GM19468 (cell line): ENCODE measurements around the gene MAGEB4.
"Not testable (repeated sequence)": the region's sequence is repeated elsewhere in the genome, so short reads cannot be mapped to it uniquely, and the experiment has no call there.

Experiments used
- ATAC-seq: cut with Tn5 transposase; IDR thresholded peaks from one replicate; pipeline ENCODE4 v1.9.1; 2021; ENCODE audit warnings: mild to moderate bottlenecking, moderate library complexity, moderate number of reproducible peaks; ENCODE audit not compliant: unreplicated experiment; ENCODE audit errors: extremely low read depth

The MAGEB4 gene, protein sequence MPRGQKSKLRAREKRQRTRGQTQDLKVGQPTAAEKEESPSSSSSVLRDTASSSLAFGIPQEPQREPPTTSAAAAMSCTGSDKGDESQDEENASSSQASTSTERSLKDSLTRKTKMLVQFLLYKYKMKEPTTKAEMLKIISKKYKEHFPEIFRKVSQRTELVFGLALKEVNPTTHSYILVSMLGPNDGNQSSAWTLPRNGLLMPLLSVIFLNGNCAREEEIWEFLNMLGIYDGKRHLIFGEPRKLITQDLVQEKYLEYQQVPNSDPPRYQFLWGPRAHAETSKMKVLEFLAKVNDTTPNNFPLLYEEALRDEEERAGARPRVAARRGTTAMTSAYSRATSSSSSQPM

GRCh38 chrX:30241724-30242415 is at the start of gene MAGEB4:
Gene MAGEB4, plus strand, starts transcription at chrX:30242000. Its CDS starts 136 bp downstream, at chrX:30242136.
- no peak for ATAC-seq

- not testable (repeated sequence) for ATAC-seq
Observed at GRCh38 chrX:30193910-30194309, 47.9 kb upstream of the MAGEB4 start.

DNA sequence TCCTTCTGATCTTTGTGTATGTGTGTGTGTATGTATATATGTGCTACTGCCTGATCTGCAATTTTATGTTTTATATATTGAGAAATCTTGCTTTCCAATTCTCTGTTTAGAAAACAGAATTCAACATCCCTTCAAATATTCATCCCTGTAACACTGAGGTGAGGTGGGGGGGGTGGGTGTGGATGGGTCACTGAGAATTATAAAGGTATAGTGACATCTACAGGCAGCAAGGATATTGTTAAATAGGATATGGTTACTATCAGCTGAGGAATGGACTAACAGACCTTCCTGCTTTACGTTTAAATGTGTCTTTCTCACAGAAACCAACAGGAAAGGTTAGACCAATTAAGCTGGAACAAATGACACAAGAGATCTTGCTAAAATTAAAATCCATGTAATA is 45.5 kb upstream of the MAGEB4 start:
- ATAC-seq = no peak

GRCh38 chrX:30212172-30212571 is 29.6 kb upstream of the MAGEB4 start:
- no peak for ATAC-seq

GRCh38 chrX:30215357-30215843 is 26.4 kb upstream of the MAGEB4 start, which contains the start of gene MAGEB2:
Gene MAGEB2, plus strand, starts transcription at chrX:30215563. Its CDS starts 3,018 bp downstream, at chrX:30218581.
- no peak for ATAC-seq

DNA sequence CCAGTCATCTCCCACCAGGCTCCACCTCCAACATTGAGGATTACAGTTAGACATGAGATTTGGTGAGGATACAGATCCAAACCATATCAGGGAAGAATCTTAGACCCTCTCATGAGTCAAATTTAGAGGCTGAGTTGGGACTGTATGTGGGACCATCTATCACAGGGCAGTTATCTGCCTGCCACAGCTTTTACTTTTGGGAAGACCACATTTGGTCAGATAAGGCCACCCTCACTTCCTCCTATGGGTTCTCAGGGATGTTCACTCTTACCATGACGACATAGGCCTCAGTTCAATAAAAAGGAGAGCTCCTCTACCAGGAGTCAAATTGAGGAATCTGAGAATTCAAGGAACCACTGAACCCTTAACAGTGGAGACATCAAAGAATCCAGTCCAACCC is 24.3 kb upstream of the MAGEB4 start:
- ATAC-seq = no peak

DNA sequence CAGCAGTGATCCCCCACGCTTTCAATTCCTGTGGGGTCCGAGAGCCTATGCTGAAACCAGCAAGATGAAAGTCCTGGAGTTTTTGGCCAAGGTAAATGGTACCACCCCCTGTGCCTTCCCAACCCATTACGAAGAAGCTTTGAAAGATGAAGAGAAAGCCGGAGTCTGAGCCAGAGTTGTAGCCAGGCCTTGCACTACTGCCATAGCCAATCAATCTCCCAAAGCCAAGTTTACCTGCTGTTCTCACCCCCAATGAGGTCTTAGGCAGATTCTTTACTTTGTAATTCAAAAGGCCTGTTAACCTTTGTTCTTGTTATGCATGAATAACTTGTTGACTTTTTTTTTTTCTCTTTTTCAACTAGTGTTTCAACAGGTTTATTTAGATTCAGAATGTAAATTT is 22.4 kb upstream of the MAGEB4 start:
- no peak for ATAC-seq

DNA sequence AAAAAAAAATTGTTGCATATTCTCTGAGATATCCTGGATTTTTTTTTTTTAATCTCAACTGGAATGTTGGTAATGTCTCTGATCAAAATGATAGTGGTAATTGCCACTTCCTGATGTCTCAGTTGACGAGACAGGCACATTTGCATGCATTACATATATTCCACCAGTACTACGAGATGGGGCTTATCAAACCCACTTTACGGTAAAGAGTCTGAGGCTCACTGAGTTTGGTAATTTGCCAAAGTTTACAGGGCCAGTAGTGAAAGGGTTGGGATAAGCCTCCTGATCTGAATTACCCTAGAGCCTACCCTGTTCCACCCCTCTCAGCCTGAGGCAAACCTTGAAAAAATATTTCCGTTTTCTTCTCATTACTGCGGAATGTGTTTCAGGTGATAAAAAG is 21.1 kb upstream of the MAGEB4 start:
- no peak for ATAC-seq

DNA sequence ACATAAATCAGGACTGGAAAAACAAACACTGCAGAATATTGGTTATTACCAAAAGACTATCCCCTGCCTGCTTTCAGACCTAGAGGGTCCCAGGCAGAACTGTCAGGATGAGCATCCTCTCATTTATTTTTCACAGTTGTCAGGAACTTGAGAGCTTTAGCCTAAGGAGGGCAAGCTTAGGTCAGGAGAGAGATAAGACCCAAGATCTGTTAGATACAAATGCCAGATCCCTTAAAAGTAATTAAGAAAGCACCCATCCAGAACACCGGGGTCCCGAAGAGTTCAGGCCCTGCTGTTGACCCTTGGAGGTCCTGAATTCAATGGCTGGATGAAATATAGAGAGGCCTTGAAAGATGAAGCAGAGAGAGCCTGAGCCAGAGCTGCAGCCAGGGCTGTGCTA is 17.3 kb upstream of the MAGEB4 start:
- ATAC-seq = no peak

GRCh38 chrX:30228526-30228925 is 13.3 kb upstream of the MAGEB4 start:
- ATAC-seq = no peak

- ATAC-seq = no peak
Observed at GRCh38 chrX:30230395-30230794, 11.4 kb upstream of the MAGEB4 start, which contains the start of gene MAGEB3. Gene MAGEB3, plus strand, starts transcription at chrX:30230657. Its CDS starts 5,268 bp downstream, at chrX:30235925.

DNA sequence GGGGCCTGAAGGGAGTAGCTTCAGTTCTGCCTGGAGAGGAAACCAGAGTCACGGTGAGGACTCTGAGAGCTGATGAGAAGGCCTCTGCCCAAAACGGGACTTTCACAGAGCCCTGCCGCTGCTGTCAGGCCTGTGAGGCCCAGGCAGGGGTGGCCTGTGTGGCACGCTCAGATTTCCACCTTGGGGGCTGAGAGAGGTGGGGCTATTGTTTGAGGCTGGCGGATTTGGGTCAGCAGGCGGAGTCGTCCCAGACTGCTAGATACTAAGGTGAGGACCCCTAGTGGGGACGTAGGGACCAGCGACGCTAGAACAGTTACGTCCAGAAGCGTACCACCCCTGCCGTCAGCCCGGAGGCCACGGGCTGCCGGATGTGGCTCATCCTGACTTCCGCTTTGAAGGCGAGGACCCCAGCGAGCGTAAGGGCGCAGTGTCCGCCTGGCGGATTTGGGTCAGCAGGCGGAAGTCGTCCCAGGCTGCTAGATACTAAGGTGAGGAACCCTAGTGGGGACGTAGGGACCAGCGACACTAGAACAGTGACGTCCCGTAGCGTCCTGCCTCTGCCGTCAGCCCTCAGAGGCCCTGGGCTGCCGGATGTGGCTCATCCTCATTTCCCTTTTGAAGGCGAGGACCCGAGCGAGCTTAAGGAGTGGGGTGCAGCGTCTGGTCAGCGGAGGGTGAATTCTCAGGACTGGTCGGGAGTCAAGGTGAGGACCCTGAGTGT is 5.1 kb downstream of the MAGEB4 start, which contains the start of gene MAGEB1:
TSS of gene MAGEB1 (plus strand) at position 378 of the 721 bp plus-strand sequence. CDS start 3,348 bp downstream, outside the sequence.
- no peak for ATAC-seq

GRCh38 chrX:30248854-30249253 is 7.1 kb downstream of the MAGEB4 start:
- ATAC-seq = no peak

- no peak for ATAC-seq
Observed at GRCh38 chrX:30253257-30253656, 11.5 kb downstream of the MAGEB4 start.

DNA sequence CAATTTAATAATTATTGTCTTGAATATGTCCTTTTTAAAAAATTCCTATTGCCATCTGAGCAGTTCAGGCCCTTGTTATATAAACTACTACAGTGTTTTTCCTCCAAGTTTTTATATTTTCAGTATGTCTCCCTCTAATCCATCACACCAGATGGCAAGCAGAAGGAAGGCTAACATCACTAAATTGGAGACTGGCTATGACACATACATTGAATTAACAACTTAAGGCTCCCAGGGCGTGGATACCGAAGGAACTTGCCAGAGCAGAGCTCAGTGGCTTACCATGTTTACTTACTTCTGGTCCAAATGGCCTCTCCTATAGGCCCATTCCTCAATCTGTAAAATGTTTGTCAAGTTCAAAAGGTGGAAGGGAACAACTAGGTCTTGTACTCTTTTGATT is 18.1 kb downstream of the MAGEB4 start:
- no peak for ATAC-seq

GRCh38 chrX:30261012-30261411 is 19.2 kb downstream of the MAGEB4 start:
- no peak for ATAC-seq

- no peak for ATAC-seq
Observed at GRCh38 chrX:30262763-30263162, 21.0 kb downstream of the MAGEB4 start.

GRCh38 chrX:30270639-30271038 is 28.8 kb downstream of the MAGEB4 start:
- ATAC-seq = no peak

DNA sequence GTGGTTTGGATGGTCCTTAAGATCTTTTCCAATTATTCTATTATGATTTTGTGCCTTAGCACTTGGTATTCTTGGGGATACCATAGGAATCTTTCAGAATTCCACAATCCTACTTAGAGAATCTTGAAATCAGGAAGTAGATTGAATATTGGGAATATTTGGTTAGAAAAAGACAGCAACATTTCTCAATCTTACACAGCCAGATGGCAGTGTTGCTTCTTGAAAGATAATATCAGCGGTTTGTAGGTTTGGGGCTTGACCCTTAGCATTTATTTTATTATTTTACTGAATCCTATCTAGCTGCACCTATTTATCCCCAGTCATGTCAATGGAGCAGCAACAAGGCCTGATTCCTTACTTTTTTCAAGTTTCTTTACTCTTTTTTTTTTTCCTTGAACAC is 33.7 kb downstream of the MAGEB4 start:
- no peak for ATAC-seq

DNA sequence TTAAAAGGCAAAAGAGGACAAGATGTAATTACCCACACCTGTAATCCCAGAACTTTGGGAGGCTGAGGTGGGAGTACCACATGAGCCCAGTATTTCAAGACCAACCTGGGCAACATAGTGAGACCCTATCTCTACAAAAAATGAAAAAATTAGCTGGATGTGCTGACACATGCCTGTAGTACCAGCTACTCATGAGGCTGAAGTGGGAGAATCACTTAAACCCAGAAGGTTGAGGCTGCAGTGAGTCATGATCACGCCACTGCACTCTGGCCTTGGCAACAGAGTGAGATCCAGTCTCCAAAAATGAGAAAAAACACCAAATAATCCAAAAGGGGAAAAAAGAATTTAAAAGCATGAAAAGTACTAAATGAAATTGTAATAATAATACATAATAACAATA is 36.6 kb downstream of the MAGEB4 start:
- no peak for ATAC-seq

- ATAC-seq = no peak
Observed at GRCh38 chrX:30280428-30280827, 38.6 kb downstream of the MAGEB4 start.
